Activated CD8-positive, alpha-beta T cell treated with anti-CD3 and anti-CD28 coated beads for 36 hours (primary cell): Measurements from ENCODE around the gene ELP5. TPM values are rescaled to one million over a fixed set of nuclear protein-coding genes. Genes with fewer than 3 reads are reported as not detected.

Experiments used
- ATAC-seq: fragments of 200-7000 bp; cut with Tn5 transposase; one replicate; pipeline ENCODE4 v1.10.0; 2021; ENCODE audit warnings: mild to moderate bottlenecking, moderate library complexity
- CTCF ChIA-PET: fragments of 350-600 bp; sonication (Branson Sonifier 250); formaldehyde crosslinking; loops from one replicate; lab custom pipeline; 2021; ENCODE audit warnings: antibody characterized with exemption; lab: Charles Lee
- POLR2A ChIA-PET: fragments of 350-600 bp; sonication (Branson Sonifier 250); formaldehyde crosslinking; loops from one replicate; lab custom pipeline; 2021; ENCODE audit warnings: antibody characterized with exemption; lab: Charles Lee
- DNase-seq: peaks from one replicate; pipeline ENCODE4 v3.0.0-alpha.2; 2020
- H3K27ac Mint-ChIP-seq: one replicate; pipeline ENCODE4 v1.8.0; 2021; ENCODE audit warnings: mild to moderate bottlenecking, mixed read lengths
- H3K27me3 Mint-ChIP-seq: one replicate; pipeline ENCODE4 v1.8.0; 2021; ENCODE audit warnings: mixed read lengths
- H3K36me3 Mint-ChIP-seq: one replicate; pipeline ENCODE4 v1.8.0; 2021; ENCODE audit warnings: low read depth, mixed read lengths
- H3K4me1 Mint-ChIP-seq: one replicate; pipeline ENCODE4 v1.8.0; 2021; ENCODE audit warnings: low read depth, mixed read lengths
- H3K4me3 Mint-ChIP-seq: one replicate; pipeline ENCODE4 v1.8.0; 2021; ENCODE audit warnings: mild to moderate bottlenecking, moderate library complexity, mixed read lengths
- H3K9me3 Mint-ChIP-seq: one replicate; pipeline ENCODE4 v1.8.0; 2021; ENCODE audit warnings: mixed read lengths
- intact Hi-C: fragments of 100-400 bp; cut with micrococcal nuclease; formaldehyde crosslinking; loops from one replicate; pipeline ENCODE4 v1.10.0; 2022
- total RNA-seq, 2 experiments: library from RNA; stranded (reverse); gene quantifications; one replicate each; pipeline ENCODE4 v1.2.3, GENCODE V29; 2021
- TF ChIP-seq, protein P1 (sequence below): fragments of 200-600 bp; IDR thresholded peaks from one replicate; pipeline ENCODE4 v1.8.0; 2022; ENCODE audit warnings: antibody characterized with exemption, mild to moderate bottlenecking

ELP5 gene
- total RNA-seq, 2 experiments from 2014 or later, result 80.2 to 85.4 TPM

DNA sequence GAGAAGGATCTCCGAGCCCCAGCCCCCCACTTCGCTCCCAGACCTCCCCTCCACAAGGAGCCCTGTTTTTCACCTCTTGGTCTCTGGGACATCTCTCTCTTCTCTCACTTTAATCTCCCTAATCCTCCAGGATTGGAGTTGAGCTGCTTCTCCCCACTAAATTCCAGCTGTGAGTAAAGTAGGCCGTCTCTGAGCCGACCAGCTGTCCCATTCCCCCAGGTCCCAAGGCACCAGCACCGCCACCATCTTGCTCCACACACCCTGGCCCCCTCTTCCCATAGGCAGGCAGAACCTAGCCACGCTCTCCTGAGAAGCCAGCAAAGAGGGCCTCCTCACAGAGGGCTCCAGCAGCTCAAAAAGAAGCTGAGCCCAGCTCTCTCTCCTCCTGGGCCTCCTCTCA is 33.3 kb upstream of the ELP5 start:
- peak overlapping the region; percentile 94 for H3K4me3 Mint-ChIP-seq
- TF ChIP-seq, protein P1, sequence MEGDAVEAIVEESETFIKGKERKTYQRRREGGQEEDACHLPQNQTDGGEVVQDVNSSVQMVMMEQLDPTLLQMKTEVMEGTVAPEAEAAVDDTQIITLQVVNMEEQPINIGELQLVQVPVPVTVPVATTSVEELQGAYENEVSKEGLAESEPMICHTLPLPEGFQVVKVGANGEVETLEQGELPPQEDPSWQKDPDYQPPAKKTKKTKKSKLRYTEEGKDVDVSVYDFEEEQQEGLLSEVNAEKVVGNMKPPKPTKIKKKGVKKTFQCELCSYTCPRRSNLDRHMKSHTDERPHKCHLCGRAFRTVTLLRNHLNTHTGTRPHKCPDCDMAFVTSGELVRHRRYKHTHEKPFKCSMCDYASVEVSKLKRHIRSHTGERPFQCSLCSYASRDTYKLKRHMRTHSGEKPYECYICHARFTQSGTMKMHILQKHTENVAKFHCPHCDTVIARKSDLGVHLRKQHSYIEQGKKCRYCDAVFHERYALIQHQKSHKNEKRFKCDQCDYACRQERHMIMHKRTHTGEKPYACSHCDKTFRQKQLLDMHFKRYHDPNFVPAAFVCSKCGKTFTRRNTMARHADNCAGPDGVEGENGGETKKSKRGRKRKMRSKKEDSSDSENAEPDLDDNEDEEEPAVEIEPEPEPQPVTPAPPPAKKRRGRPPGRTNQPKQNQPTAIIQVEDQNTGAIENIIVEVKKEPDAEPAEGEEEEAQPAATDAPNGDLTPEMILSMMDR, result no peak
- H3K27ac Mint-ChIP-seq, result peak overlapping the region; percentile 94
- CTCF ChIA-PET, result interaction anchor here (0.7 to 3.1 kb wide), 4 partner anchors 15 to 173 kb away, joined by 3 to 41 read pairs (median 20); partner anchors contain the start of genes DVL2, GABARAP, PHF23 and SLC2A4
- no peaks in the 10 kb centered on the region for H3K27me3 Mint-ChIP-seq
- H3K36me3 Mint-ChIP-seq, result peaks cover 24% of the 10 kb centered on the region
- DNase-seq (no peak), ATAC-seq (no peak)
- intact Hi-C loops, result no loop called here
- H3K9me3 Mint-ChIP-seq, result no peaks in the 10 kb centered on the region
- H3K4me1 Mint-ChIP-seq, result peaks cover 66% of the 10 kb centered on the region
- POLR2A ChIA-PET, result interaction anchor here (1.0 to 13.2 kb wide), 5 partner anchors 18 to 355 kb away, joined by 3 to 261 read pairs (median 5); partner anchors contain the start of genes CTDNEP1, DVL2, GABARAP and PHF23

DNA sequence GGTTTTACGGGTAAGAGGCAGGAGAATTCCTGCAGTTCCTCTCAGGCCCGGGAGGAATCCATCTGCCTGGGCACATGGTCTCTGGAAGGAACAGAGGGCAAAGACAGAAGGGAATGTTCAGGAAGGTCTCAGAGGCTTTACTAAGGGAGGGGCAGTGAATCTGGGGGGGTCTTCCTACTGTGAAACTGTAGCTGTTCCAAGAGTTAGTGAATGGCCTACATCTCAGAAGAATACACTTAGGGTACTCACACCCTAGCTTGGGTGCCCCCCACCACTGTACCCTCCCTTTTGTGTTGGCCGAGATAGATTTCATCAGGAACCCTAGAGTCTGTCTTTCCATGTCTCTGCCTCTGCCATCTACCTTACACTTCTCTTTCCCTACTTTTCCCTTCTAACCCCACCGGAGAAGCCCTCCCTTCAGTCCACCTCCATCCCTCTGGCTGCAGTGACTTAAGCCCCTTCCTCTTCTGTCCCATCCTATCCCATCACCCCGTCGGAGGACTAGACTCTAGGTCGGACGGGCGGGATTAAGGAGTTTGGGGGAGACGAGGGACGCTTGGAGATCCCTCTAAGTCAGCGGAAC is 32.7 kb upstream of the ELP5 start:
- DNase-seq, result no peak
- no peaks in the 10 kb centered on the region for H3K9me3 Mint-ChIP-seq
- TF ChIP-seq, protein P1, result no peak
- peak overlapping the region; percentile 94 for H3K27ac Mint-ChIP-seq
- peaks cover 61% of the 10 kb centered on the region for H3K4me1 Mint-ChIP-seq
- POLR2A ChIA-PET, result interaction anchor here (0.7 to 13.2 kb wide), 8 partner anchors 15 to 355 kb away, joined by 3 to 261 read pairs (median 5); partner anchors contain the start of genes ACAP1, CTDNEP1, DVL2 and GABARAP
- intact Hi-C loops, result no loop called here
- no peaks in the 10 kb centered on the region for H3K27me3 Mint-ChIP-seq
- no peak for ATAC-seq
- CTCF ChIA-PET, result interaction anchor here (0.7 to 3.6 kb wide), 8 partner anchors 14 to 174 kb away, joined by 3 to 41 read pairs (median 12); partner anchors contain the start of genes DVL2, GABARAP, PHF23 and SLC2A4
- H3K36me3 Mint-ChIP-seq, result peaks cover 28% of the 10 kb centered on the region
- peak overlapping the region; percentile 94 for H3K4me3 Mint-ChIP-seq

DNA sequence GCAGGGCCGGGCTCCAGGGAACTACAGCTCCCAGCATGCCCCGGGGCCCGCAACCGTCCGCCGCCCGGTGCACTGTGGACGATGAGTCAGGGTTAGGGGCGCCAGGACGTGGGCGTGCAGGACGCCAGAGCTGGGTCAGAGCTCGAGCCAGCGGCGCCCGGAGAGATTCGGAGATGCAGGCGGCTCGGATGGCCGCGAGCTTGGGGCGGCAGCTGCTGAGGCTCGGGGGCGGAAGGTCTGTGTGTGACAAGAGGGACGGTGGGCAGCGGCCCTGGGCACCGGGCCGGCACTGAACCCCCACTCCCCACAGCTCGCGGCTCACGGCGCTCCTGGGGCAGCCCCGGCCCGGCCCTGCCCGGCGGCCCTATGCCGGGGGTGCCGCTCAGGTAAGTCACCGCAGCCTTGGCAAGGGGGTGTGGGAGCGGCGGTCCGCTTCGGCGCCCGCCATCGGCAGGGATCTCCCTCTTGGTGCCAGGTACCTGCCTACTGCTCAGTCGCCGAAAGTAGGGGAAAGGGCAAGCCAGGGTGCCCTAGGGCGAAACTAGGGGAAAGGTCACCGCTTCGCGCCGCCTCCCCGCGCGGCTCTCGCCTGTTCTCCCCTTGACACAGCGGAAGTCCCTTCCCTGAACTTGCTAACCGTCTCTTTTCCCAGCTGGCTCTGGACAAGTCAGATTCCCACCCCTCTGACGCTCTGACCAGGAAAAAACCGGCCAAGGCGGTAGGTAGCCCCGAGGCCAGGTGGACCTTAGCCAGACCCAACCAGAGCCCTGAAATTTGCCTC is 32.0 kb upstream of the ELP5 start, which contains the start of the genes ACADVL and DLG4:
Gene ACADVL, plus strand, starts transcription at position 127 of the 781 bp plus-strand sequence. Its CDS starts 47 bp downstream, at position 174.
Gene DLG4, minus strand, starts transcription at position 25 of the 781 bp plus-strand sequence.
- Mint-ChIP-seq H3K9me3 (no peaks in the 10 kb centered on the region), H3K36me3 (peaks cover 28% of the 10 kb centered on the region), H3K27me3 (no peaks in the 10 kb centered on the region), H3K27ac (peak within 1 kb of the TSS; percentile 94), H3K4me1 (peaks cover 55% of the 10 kb centered on the region), H3K4me3 (peak within 1 kb of the TSS; percentile 94)
- intact Hi-C loops, result no loop called here
- DNase-seq (peak; percentile 96), ATAC-seq (peak; percentile 74)
- TF ChIP-seq, protein P1, result no peak
- POLR2A ChIA-PET, result interaction anchor here (0.7 to 13.2 kb wide), 15 partner anchors 15 to 356 kb away, joined by 3 to 261 read pairs (median 4); partner anchors contain the start of genes ACAP1, CTDNEP1, DVL2 and ELP5
- CTCF ChIA-PET, result interaction anchor here (0.7 to 3.6 kb wide), 14 partner anchors 10 to 175 kb away, joined by 3 to 41 read pairs (median 4); partner anchors contain the start of genes DVL2, GABARAP and PHF23

- Mint-ChIP-seq H3K4me3 (peak overlapping the region; percentile 94), H3K36me3 (peaks cover 28% of the 10 kb centered on the region), H3K27me3 (no peaks in the 10 kb centered on the region), H3K4me1 (peaks cover 48% of the 10 kb centered on the region), H3K9me3 (no peaks in the 10 kb centered on the region), H3K27ac (peak overlapping the region; percentile 81)
- intact Hi-C loops, result no loop called here
- TF ChIP-seq, protein P1, result peak; percentile 49
- peak; percentile 81 for DNase-seq
- peak; percentile 41 for ATAC-seq
- POLR2A ChIA-PET, result interaction anchor here (0.7 to 13.2 kb wide), 10 partner anchors 16 to 175 kb away, joined by 3 to 261 read pairs (median 4); partner anchors contain the start of genes ACAP1, CTDNEP1, DVL2 and ELP5
- CTCF ChIA-PET, result interaction anchor here (0.7 to 3.6 kb wide), 16 partner anchors 9 to 990 kb away, joined by 3 to 41 read pairs (median 4); partner anchors contain the start of genes AURKB, CTDNEP1, DVL2 and GABARAP
These were observed 31.3 kb upstream of the ELP5 start for GRCh38 chr17:7220593-7221277.
